ENCODE measurements around the gene MAP3K10.

Gene MAP3K10

GRCh38 chr19:40252395-40252794 is 61.2 kb downstream of the MAP3K10 start:
- Histone ChIP-seq H3F3A (ENCODE audit: insufficient read depth, low read length) (no peaks in the 10 kb centered on the region), H3K4me3 (ENCODE audit: low read length) (no peak overlapping the region), H3K27me3 (replicated peaks; ENCODE audit: insufficient read depth, low read length) (no peaks in the 10 kb centered on the region), H4K20me1 (ENCODE audit: insufficient read depth, low read length) (no peaks in the 10 kb centered on the region), H3K79me2 (ENCODE audit: low read length) (peaks cover 56% of the 10 kb centered on the region), H3K9me2 (replicated peaks; ENCODE audit: insufficient read depth, low read length) (no peaks in the 10 kb centered on the region), H2AFZ (ENCODE audit: low read length) (no peak overlapping the region), H3K9me3 (replicated peaks; ENCODE audit: insufficient read depth, low read length) (no peaks in the 10 kb centered on the region), H3K4me2 (ENCODE audit: low read depth, low read length) (no peak overlapping the region), H3K36me3 (replicated peaks; ENCODE audit: insufficient read depth, low read length) (0 out of 2 replicates have a peak, but pooled peaks cover 4% of the 10 kb centered on the region), H3K9ac (ENCODE audit: low read length) (no peak overlapping the region), H3K27ac (ENCODE audit: low read length) (no peak overlapping the region), H3K4me1 (ENCODE audit: low read length) (no peaks in the 10 kb centered on the region)
- no peak for DNase-seq
- TF ChIP-seq CTCF (IDR thresholded peaks at IDR 0.05; ENCODE audit: low read length) (no peak), EZH2 (optimal IDR thresholded peaks at IDR 0.05; ENCODE audit: low read depth, low read length) (no peak), EZH2phosphoT487 (IDR thresholded peaks at IDR 0.05; ENCODE audit: low read length) (no peak)

GRCh38 chr19:40253611-40254092 is 62.4 kb downstream of the MAP3K10 start:
- Histone ChIP-seq H3K9ac (ENCODE audit: low read length) (no peak overlapping the region), H3K27me3 (replicated peaks; ENCODE audit: insufficient read depth, low read length) (no peaks in the 10 kb centered on the region), H3K9me3 (replicated peaks; ENCODE audit: insufficient read depth, low read length) (no peaks in the 10 kb centered on the region), H3K9me2 (replicated peaks; ENCODE audit: insufficient read depth, low read length) (no peaks in the 10 kb centered on the region), H3F3A (ENCODE audit: insufficient read depth, low read length) (no peaks in the 10 kb centered on the region), H3K36me3 (replicated peaks; ENCODE audit: insufficient read depth, low read length) (0 out of 2 replicates have a peak, but pooled peaks cover 4% of the 10 kb centered on the region), H3K4me2 (ENCODE audit: low read depth, low read length) (no peak overlapping the region), H4K20me1 (ENCODE audit: insufficient read depth, low read length) (no peaks in the 10 kb centered on the region), H2AFZ (ENCODE audit: low read length) (no peak overlapping the region), H3K27ac (ENCODE audit: low read length) (no peak overlapping the region), H3K79me2 (ENCODE audit: low read length) (peaks cover 56% of the 10 kb centered on the region), H3K4me1 (ENCODE audit: low read length) (no peaks in the 10 kb centered on the region), H3K4me3 (ENCODE audit: low read length) (no peak overlapping the region)
- TF ChIP-seq CTCF (IDR thresholded peaks at IDR 0.05; ENCODE audit: low read length) (no peak), EZH2 (optimal IDR thresholded peaks at IDR 0.05; ENCODE audit: low read depth, low read length) (no peak), EZH2phosphoT487 (IDR thresholded peaks at IDR 0.05; ENCODE audit: low read length) (no peak)
- no peak for DNase-seq

- Histone ChIP-seq H3K9me3 (replicated peaks; ENCODE audit: insufficient read depth, low read length) (no peaks in the 10 kb centered on the region), H3K36me3 (replicated peaks; ENCODE audit: insufficient read depth, low read length) (0 out of 2 replicates have a peak, but pooled peaks cover 4% of the 10 kb centered on the region), H3K9me2 (replicated peaks; ENCODE audit: insufficient read depth, low read length) (no peaks in the 10 kb centered on the region), H3K9ac (ENCODE audit: low read length) (no peak overlapping the region), H2AFZ (ENCODE audit: low read length) (no peak overlapping the region), H3K4me2 (ENCODE audit: low read depth, low read length) (no peak overlapping the region), H3K79me2 (ENCODE audit: low read length) (peaks cover 63% of the 10 kb centered on the region), H3K4me1 (ENCODE audit: low read length) (no peaks in the 10 kb centered on the region), H3K4me3 (ENCODE audit: low read length) (no peak overlapping the region), H3F3A (ENCODE audit: insufficient read depth, low read length) (no peaks in the 10 kb centered on the region), H3K27me3 (replicated peaks; ENCODE audit: insufficient read depth, low read length) (no peaks in the 10 kb centered on the region), H3K27ac (ENCODE audit: low read length) (no peak overlapping the region), H4K20me1 (ENCODE audit: insufficient read depth, low read length) (no peaks in the 10 kb centered on the region)
- no peak for DNase-seq
- no peak for TF ChIP-seq EZH2 (optimal IDR thresholded peaks at IDR 0.05; ENCODE audit: low read depth, low read length)
- TF ChIP-seq CTCF (IDR thresholded peaks at IDR 0.05; ENCODE audit: low read length), result no peak
- no peak for TF ChIP-seq EZH2phosphoT487 (IDR thresholded peaks at IDR 0.05; ENCODE audit: low read length)
Observed at GRCh38 chr19:40254714-40255418, 63.6 kb downstream of the MAP3K10 start.

Data from MM.1S (cell line).